22Rv1 (cell line): ENCODE data around the gene TEX53.

Source experiments
- H3K27ac ChIP-seq: fragments of 450-650 bp; 2 replicates; pipeline ENCODE4 v1.5.1; 2017
- ZFX ChIP-seq: fragments of 450-650 bp; IDR thresholded peaks from 2 replicates; pipeline ENCODE4 v1.6.1; 2017; ENCODE audit warnings: antibody characterized with exemption, borderline replicate concordance
- TF ChIP-seq, protein P1 (sequence below): fragments of 450-650 bp; IDR thresholded peaks from 2 replicates; pipeline ENCODE4 v1.5.1; 2017; ENCODE audit warnings: mild to moderate bottlenecking

TEX53 gene

DNA sequence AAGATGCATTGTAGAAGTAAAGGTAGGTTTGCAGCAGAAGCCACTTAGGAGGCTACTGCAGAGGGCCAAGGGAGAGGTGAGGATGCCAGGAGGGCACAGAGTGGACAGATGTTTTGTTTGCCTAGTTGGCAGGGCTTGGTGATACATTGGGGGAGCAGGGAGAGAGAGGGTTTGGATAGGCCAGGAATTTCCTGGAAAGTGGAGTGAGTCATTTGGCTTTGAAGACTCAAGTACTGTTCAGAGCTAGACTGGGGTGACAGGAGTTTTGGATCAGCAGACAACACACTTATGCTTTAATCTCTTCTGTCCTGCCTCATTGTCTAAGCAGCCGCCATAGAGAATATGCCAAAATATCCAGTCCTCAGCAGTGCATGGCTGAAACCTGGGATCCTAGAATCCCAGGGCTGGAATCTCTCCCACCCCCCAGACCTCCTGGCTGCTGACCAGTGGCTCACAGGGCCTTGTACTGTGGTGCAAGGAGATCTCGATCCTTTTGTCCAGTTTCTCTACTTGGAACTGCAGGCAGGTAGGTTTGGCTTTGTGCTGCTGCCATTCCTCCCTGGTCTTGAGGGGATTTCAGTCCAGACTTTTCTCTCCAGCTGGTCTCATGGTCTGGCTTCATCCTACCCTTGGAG lies 35.5 kb downstream of the TEX53 start:
- TF ChIP-seq, protein P1, sequence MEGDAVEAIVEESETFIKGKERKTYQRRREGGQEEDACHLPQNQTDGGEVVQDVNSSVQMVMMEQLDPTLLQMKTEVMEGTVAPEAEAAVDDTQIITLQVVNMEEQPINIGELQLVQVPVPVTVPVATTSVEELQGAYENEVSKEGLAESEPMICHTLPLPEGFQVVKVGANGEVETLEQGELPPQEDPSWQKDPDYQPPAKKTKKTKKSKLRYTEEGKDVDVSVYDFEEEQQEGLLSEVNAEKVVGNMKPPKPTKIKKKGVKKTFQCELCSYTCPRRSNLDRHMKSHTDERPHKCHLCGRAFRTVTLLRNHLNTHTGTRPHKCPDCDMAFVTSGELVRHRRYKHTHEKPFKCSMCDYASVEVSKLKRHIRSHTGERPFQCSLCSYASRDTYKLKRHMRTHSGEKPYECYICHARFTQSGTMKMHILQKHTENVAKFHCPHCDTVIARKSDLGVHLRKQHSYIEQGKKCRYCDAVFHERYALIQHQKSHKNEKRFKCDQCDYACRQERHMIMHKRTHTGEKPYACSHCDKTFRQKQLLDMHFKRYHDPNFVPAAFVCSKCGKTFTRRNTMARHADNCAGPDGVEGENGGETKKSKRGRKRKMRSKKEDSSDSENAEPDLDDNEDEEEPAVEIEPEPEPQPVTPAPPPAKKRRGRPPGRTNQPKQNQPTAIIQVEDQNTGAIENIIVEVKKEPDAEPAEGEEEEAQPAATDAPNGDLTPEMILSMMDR = no peak
- no peak for TF ChIP-seq ZFX
- no peak overlapping the region for H3K27ac ChIP-seq

- TF ChIP-seq ZFX = no peak
- TF ChIP-seq, protein P1 = no peak
- H3K27ac ChIP-seq = no peak overlapping the region
Measured at GRCh38 chr9:114621561-114621960, 36.0 kb downstream of the TEX53 start.

DNA sequence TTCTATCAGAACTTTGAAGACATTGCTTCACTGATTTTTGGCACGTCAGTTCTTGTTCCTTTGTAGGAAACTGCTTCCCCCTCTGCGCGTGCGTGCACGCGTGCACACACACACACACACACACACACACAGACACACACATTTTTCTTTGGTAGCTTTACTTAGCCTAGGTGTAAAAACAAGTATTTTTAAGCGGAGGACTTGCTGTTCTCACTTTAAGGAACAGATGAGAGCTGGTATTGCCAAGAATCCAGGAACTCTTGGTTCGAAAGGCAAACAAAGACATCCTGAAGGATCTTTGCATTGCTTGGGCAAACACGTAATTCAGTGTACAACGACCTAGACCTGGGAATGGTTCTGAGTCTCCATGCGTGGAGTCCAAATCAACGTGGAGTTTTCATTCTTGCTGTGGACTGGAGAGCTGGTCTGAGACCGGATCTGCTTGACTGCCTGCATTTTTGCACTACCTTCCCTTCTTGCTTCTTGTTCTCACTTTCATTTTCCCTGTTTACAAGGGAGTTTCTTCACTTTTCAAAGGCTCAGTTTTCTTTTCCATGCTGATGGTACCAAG lies 38.3 kb downstream of the TEX53 start:
- H3K27ac ChIP-seq = peak overlapping the region; percentile 87
- TF ChIP-seq, protein P1 = no peak
- TF ChIP-seq ZFX = no peak

- peak overlapping the region; percentile 50 for H3K27ac ChIP-seq
- TF ChIP-seq ZFX = no peak
- TF ChIP-seq, protein P1 = no peak
Measured at GRCh38 chr9:114616684-114617520, 40.7 kb downstream of the TEX53 start.

DNA sequence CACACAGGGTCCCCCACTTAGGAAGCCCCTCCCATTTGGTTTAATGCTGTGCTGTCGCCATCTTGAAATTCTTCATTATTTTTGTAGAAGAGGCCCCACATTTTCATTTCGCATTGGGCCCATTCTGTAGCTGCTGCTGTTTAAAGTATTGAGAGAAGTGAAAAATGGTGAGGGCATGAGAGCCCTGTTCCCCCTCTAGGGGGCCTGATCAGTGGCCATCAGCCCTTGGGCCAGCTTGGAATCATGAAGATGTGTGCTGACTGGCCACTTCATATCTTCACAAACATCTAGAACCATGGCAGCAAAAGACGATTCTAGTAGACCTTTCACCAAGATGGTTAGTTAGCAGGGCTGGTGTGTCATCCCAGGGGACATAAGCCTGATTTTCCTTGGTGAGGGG lies 43.2 kb downstream of the TEX53 start:
- TF ChIP-seq ZFX = no peak
- TF ChIP-seq, protein P1 = no peak
- H3K27ac ChIP-seq = no peak overlapping the region

DNA sequence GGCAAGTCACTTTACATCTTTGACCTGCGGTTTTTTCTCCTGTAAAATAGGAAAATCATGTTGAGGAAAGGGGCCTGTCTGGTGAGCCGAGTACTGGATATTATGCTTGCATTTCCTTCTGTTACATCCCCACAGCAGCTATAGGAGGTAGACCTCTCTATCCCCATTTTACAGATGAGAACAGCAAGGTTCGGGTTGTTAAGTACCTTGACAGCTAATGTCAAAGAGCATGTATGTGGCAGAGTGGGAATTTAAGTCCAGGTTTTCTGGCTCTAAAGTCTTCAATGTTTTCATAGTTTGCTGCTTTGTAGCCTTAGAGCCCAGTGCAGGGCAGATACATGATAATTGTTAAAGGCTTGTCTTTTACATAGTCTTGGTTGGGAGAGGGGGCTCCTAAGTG lies 43.7 kb downstream of the TEX53 start:
- H3K27ac ChIP-seq = no peak overlapping the region
- TF ChIP-seq, protein P1 = no peak
- TF ChIP-seq ZFX = no peak

DNA sequence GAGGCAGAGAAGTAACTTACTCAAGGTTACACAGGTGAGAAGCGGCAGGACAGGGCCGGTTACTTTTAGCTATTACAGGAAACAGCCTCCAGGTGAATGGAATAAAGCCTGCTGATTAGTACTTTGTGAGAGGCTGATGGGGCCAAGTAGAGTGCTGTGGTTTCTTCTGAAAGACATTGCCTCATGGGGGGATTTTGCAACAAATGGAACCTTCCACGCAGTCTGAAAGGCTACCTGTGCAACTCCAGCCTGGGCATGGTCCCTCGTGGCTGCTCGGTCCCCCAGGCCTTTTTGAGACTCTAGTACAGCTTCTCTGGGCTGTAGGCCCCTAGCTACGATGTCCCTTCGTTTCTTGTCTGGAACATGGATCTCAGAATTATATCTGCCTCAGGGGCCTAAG lies 44.5 kb downstream of the TEX53 start:
- no peak for TF ChIP-seq ZFX
- TF ChIP-seq, protein P1 = no peak
- H3K27ac ChIP-seq = peak overlapping the region; percentile 20; the same call in 1 of the 2 replicates
